Mononuclear cell (primary cell): ENCODE measurements around the gene PCSK2. TPM values are rescaled to one million over a fixed set of nuclear protein-coding genes. Genes with fewer than 3 reads are reported as not detected.

Experiments
- H3K27me3 ChIP-seq: 2 replicates; pipeline ENCODE4 v1.6.0; 2011; ENCODE audit warnings: low read length, control low read depth; ENCODE audit not compliant: insufficient read depth
- H3K4me1 ChIP-seq: 2 replicates; pipeline ENCODE4 v1.5.1; 2011; ENCODE audit warnings: mild to moderate bottlenecking, low read length, control low read depth; ENCODE audit not compliant: insufficient read depth
- H3K4me3 ChIP-seq: 2 replicates; pipeline ENCODE4 v1.5.1; 2011; ENCODE audit warnings: mild to moderate bottlenecking, low read length, moderate library complexity
- H3K9me3 ChIP-seq: 2 replicates; pipeline ENCODE4 v1.5.1; 2011; ENCODE audit warnings: low read depth, mild to moderate bottlenecking, control low read depth, low read length
- total RNA-seq: library from RNA; depleted of rRNA; stranded (reverse); fragments of >200 nt; gene quantifications from one replicate; pipeline ENCODE4 v1.2.3, GENCODE V29; 2012

Gene PCSK2
- total RNA-seq, 1 donor: not detected

DNA sequence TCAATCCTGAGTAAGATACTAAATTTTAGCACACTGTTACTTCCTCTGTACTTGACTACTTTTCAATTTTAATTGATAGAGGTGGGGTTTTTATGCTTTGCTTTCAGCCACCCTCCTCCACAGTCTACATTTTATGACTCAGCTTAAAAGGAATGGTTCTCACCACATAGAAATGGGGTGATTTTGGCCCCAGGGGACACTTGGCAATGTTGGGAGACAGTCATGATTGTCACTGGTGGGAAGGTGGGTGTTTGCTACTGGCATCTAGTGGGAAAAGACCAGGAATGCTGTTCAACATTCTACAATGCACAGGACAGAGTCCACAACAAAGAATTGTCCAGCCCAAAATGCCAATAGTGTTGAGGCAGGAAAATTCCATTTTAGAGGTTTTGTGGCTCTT, 71.3 kb downstream of the PCSK2 start:
- Histone ChIP-seq H3K4me3 (no peak overlapping the region), H3K27me3 (no peaks in the 10 kb centered on the region), H3K4me1 (no peaks in the 10 kb centered on the region), H3K9me3 (no peaks in the 10 kb centered on the region)

DNA sequence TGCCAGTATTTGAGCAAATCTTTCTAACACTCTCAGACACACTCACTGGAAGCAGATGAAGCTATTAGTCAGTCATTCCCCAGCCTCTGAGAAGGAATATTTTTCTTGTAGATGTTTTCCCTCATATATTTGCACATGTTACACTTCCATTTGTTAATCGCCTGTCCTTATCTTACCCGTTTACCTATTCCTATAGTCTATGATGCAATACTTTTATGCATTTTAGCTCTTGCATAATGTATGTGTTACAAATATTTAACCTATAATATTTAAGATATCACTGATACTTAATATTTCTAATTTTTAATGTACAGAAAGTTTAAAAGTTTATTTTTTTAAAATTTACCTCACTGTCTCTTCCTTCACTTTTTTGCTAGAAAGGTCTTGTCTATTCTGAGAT, 71.9 kb downstream of the PCSK2 start:
- Histone ChIP-seq H3K27me3 (no peaks in the 10 kb centered on the region), H3K4me3 (no peak overlapping the region), H3K4me1 (no peaks in the 10 kb centered on the region), H3K9me3 (no peaks in the 10 kb centered on the region)

DNA sequence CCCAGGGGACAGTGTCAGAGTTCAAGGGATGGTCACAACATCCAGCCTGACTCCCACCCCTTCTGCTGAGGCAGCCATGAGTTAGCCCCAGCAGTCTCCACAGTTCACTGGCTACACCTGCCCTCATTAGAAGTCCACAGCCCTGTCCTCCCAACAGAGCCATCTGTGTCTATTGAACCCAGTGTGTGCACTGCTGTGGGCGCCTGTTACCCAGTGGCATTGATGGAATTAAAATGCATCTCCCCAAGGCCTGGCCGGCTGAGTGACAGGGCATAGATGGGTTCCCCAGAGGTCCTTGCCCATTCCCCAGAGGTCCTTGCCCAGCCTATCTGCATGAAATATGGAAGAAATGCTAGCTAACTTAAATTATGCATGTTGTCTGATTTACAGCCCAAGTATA, 73.3 kb downstream of the PCSK2 start:
- no peaks in the 10 kb centered on the region for H3K4me1 ChIP-seq
- no peak overlapping the region for H3K4me3 ChIP-seq
- H3K9me3 ChIP-seq: no peaks in the 10 kb centered on the region

DNA sequence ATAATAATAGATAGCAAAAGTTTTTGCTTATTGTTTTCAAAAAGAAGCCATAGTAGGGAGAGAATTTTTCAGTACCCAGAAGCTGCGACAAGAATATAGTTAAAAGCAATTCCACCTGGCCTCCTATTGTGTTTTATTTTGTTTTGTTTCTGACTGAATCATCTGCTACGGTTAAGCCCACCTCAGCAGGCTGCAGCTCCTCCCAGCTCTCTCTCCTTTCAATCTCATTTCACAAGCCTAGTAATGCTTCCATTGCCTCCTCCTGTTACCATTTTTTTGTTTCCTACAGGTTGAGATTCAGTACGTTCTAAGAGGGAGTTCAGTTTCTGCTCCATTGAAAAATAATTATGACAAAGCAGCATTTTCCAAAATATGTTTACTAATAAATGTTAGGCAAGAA, 77.9 kb downstream of the PCSK2 start:
- Histone ChIP-seq H3K9me3 (no peaks in the 10 kb centered on the region), H3K4me3 (no peak overlapping the region), H3K27me3 (no peaks in the 10 kb centered on the region), H3K4me1 (no peaks in the 10 kb centered on the region)

More for the DNA sequence above, 73.3 kb downstream of the PCSK2 start:
- H3K27me3 ChIP-seq: no peaks in the 10 kb centered on the region

DNA sequence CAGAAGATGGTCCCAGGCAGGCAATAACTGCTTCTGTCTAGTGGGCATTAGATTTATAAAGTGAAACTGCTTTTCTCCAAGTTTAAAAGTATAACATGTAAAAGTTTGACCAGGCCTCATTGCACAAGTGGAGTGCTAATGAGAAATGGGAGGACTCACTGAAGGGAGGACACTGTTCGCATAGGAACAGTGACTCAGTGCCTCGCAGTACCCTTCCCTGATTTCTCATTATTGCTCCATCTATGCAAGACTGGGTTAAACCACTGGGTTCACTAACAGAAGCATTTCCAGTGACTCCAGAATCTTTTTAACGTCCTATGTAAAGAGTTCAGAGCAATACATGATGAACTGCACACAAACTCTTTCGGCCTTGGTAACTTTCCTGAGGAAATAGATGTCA, 79.6 kb downstream of the PCSK2 start:
- no peaks in the 10 kb centered on the region for H3K9me3 ChIP-seq
- no peaks in the 10 kb centered on the region for H3K4me1 ChIP-seq
- no peaks in the 10 kb centered on the region for H3K27me3 ChIP-seq
- H3K4me3 ChIP-seq: no peak overlapping the region

DNA sequence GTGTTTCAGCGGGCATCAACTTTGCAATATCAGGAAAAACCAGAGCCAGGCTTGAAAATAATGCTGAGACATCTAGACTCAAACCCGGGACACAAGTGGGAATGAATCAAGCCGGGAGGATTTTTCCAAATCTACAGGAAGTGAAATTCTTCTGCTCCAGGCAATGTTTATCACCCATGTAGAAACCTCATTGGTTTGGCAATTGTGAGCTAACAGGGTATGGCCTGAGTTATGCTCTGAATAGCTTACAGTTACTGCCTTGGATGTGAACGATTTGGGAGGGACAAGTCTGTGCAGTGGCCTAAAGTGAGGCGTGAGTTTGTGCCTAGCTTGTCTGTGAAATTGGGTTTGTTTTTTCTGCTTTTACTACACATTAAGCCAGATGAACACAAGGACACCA, 87.4 kb downstream of the PCSK2 start:
- H3K4me3 ChIP-seq: no peak overlapping the region

DNA sequence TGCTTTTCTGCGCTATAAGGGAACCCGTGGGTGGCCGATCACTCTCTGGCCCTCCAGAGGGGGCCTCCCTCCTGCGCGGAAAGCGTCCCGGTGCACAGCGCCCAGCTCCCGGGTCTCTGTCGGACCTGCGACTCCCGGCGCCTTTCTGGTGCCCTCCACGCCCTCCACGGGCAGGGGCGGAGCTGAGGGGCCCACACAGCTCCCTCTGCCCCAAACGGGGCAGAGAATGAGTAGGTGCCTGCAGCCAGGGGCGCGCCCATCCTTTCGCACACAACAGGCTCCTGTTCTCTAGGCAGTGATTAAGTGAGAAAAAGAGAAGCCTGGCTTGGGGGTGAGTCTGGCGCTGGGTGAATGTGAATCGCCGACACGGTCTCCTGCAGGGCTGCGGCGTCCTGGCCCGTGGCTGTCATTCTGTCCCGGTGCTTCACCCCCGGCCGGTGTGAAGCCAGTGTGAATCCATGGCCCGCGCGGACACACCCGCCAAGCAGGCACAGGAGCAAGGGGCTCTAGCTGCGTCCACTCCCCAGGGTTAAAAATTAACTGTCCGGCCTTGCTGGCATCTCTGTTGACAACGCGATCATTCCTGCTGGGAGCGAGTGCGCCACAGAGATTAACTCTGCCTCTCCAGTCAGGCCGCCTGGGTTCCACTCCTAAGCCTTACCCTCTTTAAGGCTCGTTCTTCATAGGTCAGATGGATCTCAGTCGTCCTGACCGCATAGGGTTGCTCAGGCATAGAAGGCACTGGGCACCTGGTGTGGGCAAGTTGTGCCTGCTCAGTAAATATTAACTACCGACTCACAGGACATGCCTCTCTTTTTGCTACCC, 88.8 kb downstream of the PCSK2 start:
- H3K4me3 ChIP-seq: no peak overlapping the region
- H3K9me3 ChIP-seq: no peaks in the 10 kb centered on the region
- no peaks in the 10 kb centered on the region for H3K4me1 ChIP-seq
- H3K27me3 ChIP-seq: peaks cover 26% of the 10 kb centered on the region

More for the DNA sequence above, 87.4 kb downstream of the PCSK2 start:
- H3K9me3 ChIP-seq: no peaks in the 10 kb centered on the region
- H3K27me3 ChIP-seq: peaks cover 26% of the 10 kb centered on the region
- H3K4me1 ChIP-seq: no peaks in the 10 kb centered on the region

DNA sequence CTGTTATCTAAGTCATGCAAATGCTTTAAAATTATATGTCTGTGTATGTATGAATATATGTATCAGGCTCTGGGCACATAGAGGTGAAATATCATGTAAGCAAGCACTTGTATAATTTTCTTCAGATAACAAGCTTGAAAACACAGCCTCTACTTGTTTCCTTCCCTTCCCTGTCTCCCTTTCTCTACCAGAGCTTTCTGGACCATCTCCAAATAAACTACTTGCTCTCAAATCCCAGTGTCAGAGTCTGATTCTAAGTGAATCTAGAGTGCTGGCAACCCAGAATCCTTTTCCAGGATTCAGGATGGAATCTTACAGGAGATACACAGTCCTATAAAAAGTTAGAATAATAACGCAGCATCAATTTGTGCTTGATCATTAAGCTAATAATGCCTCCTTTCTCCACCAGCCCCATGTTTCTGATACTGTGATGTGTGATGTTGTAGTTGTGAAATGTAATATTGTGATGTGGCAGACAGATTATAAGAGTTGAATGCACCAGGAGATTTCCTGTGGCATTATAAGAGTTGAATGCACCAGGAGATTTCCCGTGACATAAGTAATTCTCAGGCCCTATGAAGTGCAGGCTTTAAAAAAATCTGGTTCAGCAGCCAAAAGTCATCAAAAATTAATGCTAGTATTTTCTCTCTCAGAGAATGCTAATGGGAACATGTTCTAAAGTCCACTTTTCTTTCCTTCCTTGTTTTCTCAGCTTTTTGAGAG, 89.6 kb downstream of the PCSK2 start:
- H3K27me3 ChIP-seq: peaks cover 26% of the 10 kb centered on the region
- no peak overlapping the region for H3K4me3 ChIP-seq
- H3K9me3 ChIP-seq: no peaks in the 10 kb centered on the region
- no peaks in the 10 kb centered on the region for H3K4me1 ChIP-seq

DNA sequence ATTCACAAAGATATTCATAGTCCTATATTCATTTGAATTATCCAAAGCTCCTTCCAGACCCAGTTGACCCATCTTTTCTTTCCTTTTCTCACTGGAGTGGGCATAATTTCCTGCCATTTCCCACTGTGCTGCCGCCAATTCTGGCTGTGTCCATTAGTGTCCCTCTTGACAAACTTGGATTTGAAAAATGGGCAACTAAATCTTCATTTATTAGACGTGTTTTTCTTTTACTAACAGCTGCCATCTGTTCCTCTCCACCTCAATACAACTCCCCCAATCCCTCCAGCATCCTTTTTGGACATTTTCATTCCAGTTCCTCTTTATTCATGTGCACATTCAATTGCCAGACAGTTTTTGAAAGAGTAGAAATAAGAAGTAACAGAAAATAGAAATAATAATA, 90.5 kb downstream of the PCSK2 start:
- H3K4me1 ChIP-seq: no peaks in the 10 kb centered on the region
- H3K27me3 ChIP-seq: peaks cover 26% of the 10 kb centered on the region
- no peak overlapping the region for H3K4me3 ChIP-seq
- H3K9me3 ChIP-seq: no peaks in the 10 kb centered on the region

DNA sequence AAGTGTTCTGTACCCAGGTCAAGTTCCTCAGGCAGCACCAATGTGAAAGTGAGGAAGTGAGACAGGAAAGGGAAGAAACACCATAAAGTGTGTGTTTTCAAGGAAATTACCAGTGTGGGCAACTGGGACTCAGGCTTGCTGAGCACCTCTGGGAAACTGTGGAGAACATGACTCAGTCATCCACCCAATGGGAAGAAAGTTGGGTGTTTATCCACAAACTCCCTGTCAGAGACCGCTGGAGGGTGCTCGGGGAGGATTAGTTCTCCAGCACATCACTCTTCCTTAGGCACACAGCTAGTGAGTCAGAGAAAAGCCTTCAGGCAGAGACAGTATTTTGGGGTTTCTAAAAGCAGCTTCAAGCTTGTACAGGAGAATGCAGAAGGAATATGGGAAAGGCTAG, 93.6 kb downstream of the PCSK2 start:
- H3K4me3 ChIP-seq: no peak overlapping the region
- no peaks in the 10 kb centered on the region for H3K9me3 ChIP-seq
- H3K4me1 ChIP-seq: no peaks in the 10 kb centered on the region
- peaks cover 13% of the 10 kb centered on the region for H3K27me3 ChIP-seq

DNA sequence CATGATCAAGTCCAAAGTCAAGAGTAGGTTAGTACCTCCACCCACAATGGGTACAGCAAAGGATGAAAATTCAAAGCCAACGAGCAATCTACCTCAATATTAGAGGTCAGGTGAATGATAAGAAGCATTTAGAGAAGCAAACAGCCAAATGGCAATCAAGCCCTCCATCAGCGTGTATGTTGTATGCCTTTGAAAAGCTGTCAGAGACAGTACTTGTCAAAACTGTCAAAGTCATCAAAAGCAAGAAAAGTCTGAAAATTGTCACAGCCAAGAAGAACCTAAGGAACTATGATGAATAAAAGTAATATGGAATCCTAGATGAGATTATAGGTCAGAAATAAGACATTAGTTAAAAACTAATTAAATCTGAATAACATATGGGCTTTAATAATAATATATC, 99.3 kb downstream of the PCSK2 start:
- H3K4me1 ChIP-seq: no peaks in the 10 kb centered on the region
- no peak overlapping the region for H3K4me3 ChIP-seq
- H3K27me3 ChIP-seq: peaks cover 14% of the 10 kb centered on the region
- no peaks in the 10 kb centered on the region for H3K9me3 ChIP-seq

DNA sequence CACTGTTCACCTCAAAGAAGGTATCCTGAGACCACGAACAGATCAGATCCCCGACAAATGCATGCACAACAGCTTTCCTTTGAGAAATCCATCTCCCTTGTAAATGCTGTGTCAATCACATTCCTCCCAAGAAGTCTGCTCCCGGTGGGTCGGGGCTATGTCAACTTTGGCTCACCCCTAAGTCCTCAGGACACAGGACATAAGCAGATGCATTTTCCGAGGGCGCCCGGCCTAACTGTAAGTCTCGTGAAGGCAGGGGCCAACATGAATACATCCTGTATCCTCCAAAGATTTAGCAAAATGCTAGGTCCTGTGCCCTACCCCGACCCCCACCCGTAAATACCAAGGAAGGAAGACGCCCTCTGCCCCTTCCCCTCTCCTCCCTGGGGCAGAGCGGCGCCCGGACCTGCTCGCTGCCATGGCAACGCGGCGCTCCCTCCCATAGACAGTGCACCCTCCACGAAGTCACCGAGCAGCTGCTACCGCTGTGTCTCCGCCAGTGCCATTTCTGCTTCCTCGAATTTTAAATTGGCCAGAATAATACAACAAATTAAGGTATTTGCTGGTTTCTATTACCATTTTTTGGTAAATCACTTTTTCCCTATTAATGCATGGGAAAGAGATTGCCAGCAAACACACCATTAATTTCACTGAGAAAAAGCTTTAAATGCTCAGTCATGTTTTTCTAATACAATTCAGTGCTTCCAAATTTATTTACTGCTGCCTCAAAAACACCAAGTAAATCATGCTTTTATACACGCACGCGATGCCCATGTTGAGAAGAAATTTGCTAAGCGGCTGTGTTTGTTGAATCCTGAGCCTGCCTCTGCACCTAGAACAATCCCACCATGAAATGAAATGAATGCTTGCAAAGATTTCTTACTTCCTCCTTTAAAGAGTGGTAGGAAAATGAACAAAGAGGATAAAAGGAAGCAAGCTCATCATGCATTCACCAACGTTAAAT, 100.6 kb downstream of the PCSK2 start:
- Histone ChIP-seq H3K9me3 (no peaks in the 10 kb centered on the region), H3K4me1 (no peaks in the 10 kb centered on the region)

DNA sequence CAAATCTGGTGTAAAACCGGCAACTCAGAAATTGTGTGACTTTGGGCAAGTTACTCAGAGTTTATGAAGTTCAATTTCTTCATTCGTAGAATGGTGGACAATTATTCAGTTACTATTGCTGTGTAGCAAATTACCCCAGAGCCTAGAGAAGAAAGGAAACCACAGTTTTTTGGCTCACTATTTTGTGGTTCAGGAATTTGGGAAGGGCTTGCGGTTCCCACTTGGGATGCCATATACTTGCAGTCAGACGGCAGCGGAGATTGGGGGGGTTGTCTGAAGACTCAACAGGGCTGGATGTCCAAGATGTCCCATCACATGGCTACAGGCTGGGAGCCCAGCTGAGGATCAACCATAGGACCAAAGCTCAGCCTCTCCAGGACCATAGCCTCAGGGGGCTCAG, 108.1 kb downstream of the PCSK2 start:
- no peaks in the 10 kb centered on the region for H3K4me1 ChIP-seq
- H3K27me3 ChIP-seq: no peaks in the 10 kb centered on the region
- H3K9me3 ChIP-seq: no peaks in the 10 kb centered on the region
- H3K4me3 ChIP-seq: no peak overlapping the region

More for the DNA sequence above, 100.6 kb downstream of the PCSK2 start:
- no peak overlapping the region for H3K4me3 ChIP-seq
- H3K27me3 ChIP-seq: peaks cover 14% of the 10 kb centered on the region

DNA sequence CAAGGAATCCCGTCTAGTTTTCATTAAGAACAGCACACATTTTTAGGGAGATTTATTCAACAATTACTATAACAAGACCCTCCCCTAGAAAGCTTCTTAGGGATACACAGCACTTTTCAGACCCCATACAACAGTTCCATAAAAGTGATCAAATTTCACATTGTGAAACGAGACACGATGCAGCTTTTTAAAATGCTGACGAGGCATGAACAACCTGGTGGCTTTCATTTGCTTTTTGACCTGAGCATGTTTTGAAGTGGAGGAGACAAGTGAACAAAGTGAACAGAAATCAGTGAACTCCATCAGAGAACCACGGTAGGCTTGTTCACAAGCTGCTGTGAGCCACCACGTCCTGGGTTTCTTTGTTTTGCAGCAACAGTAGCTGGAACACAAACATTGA, 112.2 kb downstream of the PCSK2 start:
- Histone ChIP-seq H3K27me3 (no peaks in the 10 kb centered on the region), H3K4me3 (no peak overlapping the region), H3K9me3 (no peaks in the 10 kb centered on the region), H3K4me1 (no peaks in the 10 kb centered on the region)

DNA sequence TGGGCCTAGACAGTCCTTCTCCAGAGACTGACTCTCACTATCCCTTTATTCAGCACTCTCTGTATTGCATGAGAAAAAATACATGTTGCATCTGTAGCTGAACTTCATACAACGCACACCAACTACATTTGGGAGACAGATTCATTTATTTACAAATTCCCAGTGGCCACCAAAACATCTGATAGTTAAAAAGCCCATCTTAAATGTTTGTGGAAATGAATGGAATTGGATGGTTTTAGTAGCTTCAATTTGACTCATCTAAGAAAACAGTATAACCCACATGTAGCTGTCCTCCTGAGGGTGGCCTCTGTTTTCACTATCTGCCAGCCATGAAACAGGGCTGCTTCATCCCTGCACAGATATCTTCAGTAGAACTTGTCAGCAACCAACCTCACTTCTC, 116.3 kb downstream of the PCSK2 start:
- no peaks in the 10 kb centered on the region for H3K9me3 ChIP-seq
- no peaks in the 10 kb centered on the region for H3K27me3 ChIP-seq
- H3K4me1 ChIP-seq: no peaks in the 10 kb centered on the region
- no peak overlapping the region for H3K4me3 ChIP-seq
